ENCODE data around the gene MRPS10. TPM values are rescaled to one million over a fixed set of nuclear protein-coding genes. Genes with fewer than 3 reads are reported as not detected.

MRPS10 gene
- total RNA-seq, 1 donor from 2014 or later = 22.5 TPM

GRCh38 chr6:42230345-42231321 lies 13.0 kb upstream of the MRPS10 start:
- Mint-ChIP-seq H3K36me3 (ENCODE audit: insufficient read depth) (no peaks in the 10 kb centered on the region), H3K4me1 (ENCODE audit: low read depth) (peaks cover 19% of the 10 kb centered on the region), H3K9me3 (ENCODE audit: low read depth) (no peaks in the 10 kb centered on the region), H3K27me3 (no peaks in the 10 kb centered on the region), H3K27ac (no peak overlapping the region), H3K4me3 (ENCODE audit: low read depth) (no peak overlapping the region)
- TF ChIP-seq CTCF (IDR thresholded peaks at IDR 0.05; ENCODE audit: unreplicated experiment) = peak; percentile 50
- DNase-seq (ENCODE audit: low spot score, unreplicated experiment) = no peak

GRCh38 chr6:42229506-42230119 lies 12.0 kb upstream of the MRPS10 start:
- no peak for DNase-seq (ENCODE audit: low spot score, unreplicated experiment)
- TF ChIP-seq CTCF (IDR thresholded peaks at IDR 0.05; ENCODE audit: unreplicated experiment) = no peak
- Mint-ChIP-seq H3K27ac (no peak overlapping the region), H3K9me3 (ENCODE audit: low read depth) (no peaks in the 10 kb centered on the region), H3K4me3 (ENCODE audit: low read depth) (no peak overlapping the region), H3K4me1 (ENCODE audit: low read depth) (peaks cover 19% of the 10 kb centered on the region), H3K36me3 (ENCODE audit: insufficient read depth) (no peaks in the 10 kb centered on the region), H3K27me3 (no peaks in the 10 kb centered on the region)

- Mint-ChIP-seq H3K4me1 (ENCODE audit: low read depth) (peaks cover 22% of the 10 kb centered on the region), H3K9me3 (ENCODE audit: low read depth) (no peaks in the 10 kb centered on the region), H3K4me3 (ENCODE audit: low read depth) (no peak overlapping the region), H3K27me3 (no peaks in the 10 kb centered on the region), H3K27ac (no peak overlapping the region), H3K36me3 (ENCODE audit: insufficient read depth) (no peaks in the 10 kb centered on the region)
- no peak for TF ChIP-seq CTCF (IDR thresholded peaks at IDR 0.05; ENCODE audit: unreplicated experiment)
- no peak for DNase-seq (ENCODE audit: low spot score, unreplicated experiment)
These were observed 10.6 kb upstream of the MRPS10 start for GRCh38 chr6:42228305-42228704.

- DNase-seq (ENCODE audit: low spot score, unreplicated experiment) = no peak
- no peak for TF ChIP-seq CTCF (IDR thresholded peaks at IDR 0.05; ENCODE audit: unreplicated experiment)
- H3K27ac Mint-ChIP-seq = peak overlapping the region; percentile 82
- H3K27me3 Mint-ChIP-seq = no peaks in the 10 kb centered on the region
- peaks cover 22% of the 10 kb centered on the region for H3K4me1 Mint-ChIP-seq (ENCODE audit: low read depth)
- no peak overlapping the region for H3K4me3 Mint-ChIP-seq (ENCODE audit: low read depth)
- H3K9me3 Mint-ChIP-seq (ENCODE audit: low read depth) = no peaks in the 10 kb centered on the region
- no peaks in the 10 kb centered on the region for H3K36me3 Mint-ChIP-seq (ENCODE audit: insufficient read depth)
These were observed 9.7 kb upstream of the MRPS10 start for GRCh38 chr6:42227173-42227850.

- H3K27ac Mint-ChIP-seq = peak overlapping the region; percentile 82
- peak overlapping the region; percentile 17 for H3K4me3 Mint-ChIP-seq (ENCODE audit: low read depth)
These were observed 9.0 kb upstream of the MRPS10 start for GRCh38 chr6:42226645-42227143.

More at GRCh38 chr6:42226645-42227143, 9.0 kb upstream of the MRPS10 start:
- no peak for TF ChIP-seq CTCF (IDR thresholded peaks at IDR 0.05; ENCODE audit: unreplicated experiment)
- Mint-ChIP-seq H3K9me3 (ENCODE audit: low read depth) (no peaks in the 10 kb centered on the region), H3K36me3 (ENCODE audit: insufficient read depth) (no peaks in the 10 kb centered on the region), H3K4me1 (ENCODE audit: low read depth) (peaks cover 22% of the 10 kb centered on the region), H3K27me3 (no peaks in the 10 kb centered on the region)
- DNase-seq (ENCODE audit: low spot score, unreplicated experiment) = no peak
